Non-pigmented ciliary epithelial cell (primary cell): Measurements from ENCODE around the gene PRRC2C.
"Not testable (repeated sequence)": the region's sequence is repeated elsewhere in the genome, so short reads cannot be mapped to it uniquely, and the experiment has no call there.

Source experiments
- DNase-seq: peaks from one replicate; pipeline ENCODE4 v3.0.0-alpha.2; 2010; ENCODE audit warnings: low read depth

PRRC2C gene

DNA sequence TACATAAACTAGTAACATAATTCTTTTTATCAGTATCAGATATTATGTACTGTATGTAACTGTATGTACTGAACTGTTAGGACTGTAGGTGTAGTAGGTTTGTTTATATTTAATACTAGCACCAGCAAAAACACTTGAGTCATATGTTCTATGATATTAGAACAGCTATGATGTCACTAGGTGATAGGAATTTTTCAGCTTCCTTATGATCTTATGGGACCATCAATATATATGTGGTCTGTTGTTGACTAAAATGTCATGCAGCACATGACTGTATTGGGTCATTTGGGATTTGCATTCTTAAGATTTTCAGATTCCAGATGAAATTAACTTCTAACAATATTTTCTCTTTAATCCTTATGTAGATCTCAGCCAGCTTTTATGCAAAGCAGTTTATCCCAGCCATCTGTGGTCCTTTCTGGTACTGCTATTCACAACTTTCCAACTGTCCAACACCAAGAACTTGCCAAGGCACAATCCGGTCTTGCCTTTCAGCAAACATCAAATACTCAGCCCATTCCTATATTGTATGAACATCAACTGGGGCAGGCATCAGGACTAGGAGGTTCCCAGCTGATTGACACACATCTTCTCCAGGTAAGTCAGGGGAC is 98.4 kb downstream of the PRRC2C start:
- DNase-seq: no peak

GRCh38 chr1:171585715-171586114 is 100.4 kb downstream of the PRRC2C start:
- DNase-seq: no peak

GRCh38 chr1:171588230-171588629 is 102.9 kb downstream of the PRRC2C start:
- DNase-seq: no peak

- DNase-seq: no peak
These were observed 104.7 kb downstream of the PRRC2C start for GRCh38 chr1:171590022-171590421.

DNA sequence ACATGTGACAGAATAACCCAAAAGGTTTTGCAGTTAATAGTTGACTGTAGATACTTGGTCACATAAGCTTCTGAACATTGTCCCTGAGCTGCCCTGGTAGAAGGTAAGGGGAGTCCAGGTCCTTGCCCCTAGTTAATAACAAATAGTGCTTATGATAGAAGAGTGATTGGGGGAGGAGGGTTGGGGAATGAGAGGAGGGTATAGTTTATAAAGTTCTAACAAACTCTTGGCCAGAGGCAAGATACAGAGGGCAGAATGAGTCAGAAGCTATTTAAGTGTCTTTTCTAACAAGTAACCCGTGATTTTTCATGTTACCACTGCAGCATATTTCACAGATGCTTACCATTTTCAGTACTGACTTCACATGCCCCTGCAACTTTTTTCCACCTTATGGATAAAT is 110.0 kb downstream of the PRRC2C start:
- no peak for DNase-seq

DNA sequence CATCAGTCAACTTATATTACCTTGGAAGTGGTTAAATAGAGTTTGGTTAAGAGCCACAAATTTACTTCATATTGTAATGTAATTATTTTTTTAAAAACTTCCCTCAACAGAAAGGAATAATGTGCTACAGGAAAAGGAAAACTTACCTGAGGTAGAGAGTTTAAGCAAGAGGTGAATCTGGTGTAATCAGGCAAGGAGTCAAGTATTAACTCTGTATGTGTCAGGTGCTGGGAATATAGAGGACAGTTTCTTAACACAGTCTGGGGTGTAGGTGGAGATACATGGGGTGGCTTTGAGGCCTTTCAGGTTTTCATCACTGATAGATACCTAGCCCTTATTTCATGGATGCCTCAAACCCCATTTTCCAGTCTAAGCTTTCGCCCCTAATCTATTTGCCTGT is 110.8 kb downstream of the PRRC2C start:
- DNase-seq: no peak

GRCh38 chr1:171596705-171597104 is 111.4 kb downstream of the PRRC2C start:
- no peak for DNase-seq

DNA sequence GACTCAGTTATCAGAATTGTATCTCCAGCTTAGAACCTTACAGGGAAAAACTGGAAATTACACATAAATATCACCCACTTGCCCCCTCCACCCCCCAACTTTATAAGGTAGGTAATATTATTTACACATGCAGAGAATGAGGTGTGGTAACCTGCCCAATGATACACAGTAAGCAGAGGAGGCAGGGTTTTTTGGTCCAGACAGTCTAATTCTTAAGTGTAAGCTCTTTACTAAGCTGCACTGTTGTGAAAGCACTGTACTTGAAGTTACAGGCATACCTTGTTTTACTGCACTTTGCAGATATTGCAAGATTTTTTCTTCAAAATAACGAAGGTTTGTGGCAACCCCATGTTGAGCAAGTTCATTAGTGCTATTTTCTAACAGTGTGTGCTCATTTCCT is 111.9 kb downstream of the PRRC2C start:
- DNase-seq: no peak

DNA sequence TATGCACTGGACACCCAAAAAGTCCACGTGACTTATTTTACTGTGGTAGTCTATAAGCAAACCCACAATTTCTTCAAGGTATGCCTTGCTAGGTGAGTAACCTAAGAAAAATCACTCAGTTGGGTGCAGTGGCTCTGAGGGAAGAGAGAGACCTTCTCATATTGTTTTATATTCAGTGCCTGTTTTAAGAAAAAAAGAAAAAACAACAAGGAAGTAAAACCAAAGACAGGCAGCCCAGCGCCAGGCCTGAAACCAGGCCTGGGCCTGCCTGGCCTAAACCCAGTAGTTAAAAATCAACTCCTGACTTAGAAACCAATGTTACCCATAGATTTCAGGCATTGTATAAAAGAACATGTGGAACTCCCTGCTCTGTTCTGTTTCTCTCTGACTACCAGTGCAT is 115.0 kb downstream of the PRRC2C start:
- not testable (repeated sequence) for DNase-seq

DNA sequence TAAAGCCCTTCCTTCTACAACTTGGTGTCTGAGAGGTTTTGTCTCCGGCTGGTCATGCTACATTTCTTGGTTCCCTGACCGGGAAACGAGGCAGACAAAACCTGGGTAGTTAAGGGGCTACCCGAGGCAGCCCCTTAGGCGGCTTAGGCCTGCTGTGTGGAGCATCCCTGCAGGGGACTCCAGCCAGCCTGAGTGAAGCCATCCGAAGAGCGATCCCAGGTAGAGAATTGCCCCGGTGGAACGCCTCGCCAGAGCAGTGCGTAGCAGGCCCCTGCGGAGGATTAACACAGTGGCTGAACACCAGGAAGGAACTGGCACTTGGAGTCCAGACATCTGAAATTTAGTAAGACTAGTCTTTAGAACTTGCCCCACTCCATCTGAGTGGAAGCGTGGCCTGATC is 115.5 kb downstream of the PRRC2C start:
- no peak for DNase-seq

- DNase-seq: not testable (repeated sequence)
These were observed 117.7 kb downstream of the PRRC2C start for GRCh38 chr1:171603042-171603441.

GRCh38 chr1:171606402-171606941 is 121.1 kb downstream of the PRRC2C start:
- no peak for DNase-seq

DNA sequence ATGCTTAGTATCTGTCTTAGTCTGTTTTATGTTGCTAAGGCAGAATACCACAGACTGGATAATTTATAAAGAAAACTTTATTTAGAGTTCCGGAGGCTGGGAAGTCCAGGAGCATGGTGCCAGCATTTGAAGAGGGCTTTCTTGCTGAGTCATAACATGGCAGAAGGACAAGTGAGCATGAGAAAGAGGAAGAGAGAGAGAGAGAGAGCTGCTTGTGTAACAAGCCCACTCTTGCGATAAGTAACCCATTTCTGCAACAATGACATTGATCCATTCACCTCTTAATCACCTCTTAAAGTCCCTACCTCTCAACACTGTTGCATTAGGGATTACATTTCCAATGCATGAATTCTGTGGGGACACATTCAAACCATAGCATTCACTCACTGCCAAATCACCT is 125.1 kb downstream of the PRRC2C start:
- no peak for DNase-seq

DNA sequence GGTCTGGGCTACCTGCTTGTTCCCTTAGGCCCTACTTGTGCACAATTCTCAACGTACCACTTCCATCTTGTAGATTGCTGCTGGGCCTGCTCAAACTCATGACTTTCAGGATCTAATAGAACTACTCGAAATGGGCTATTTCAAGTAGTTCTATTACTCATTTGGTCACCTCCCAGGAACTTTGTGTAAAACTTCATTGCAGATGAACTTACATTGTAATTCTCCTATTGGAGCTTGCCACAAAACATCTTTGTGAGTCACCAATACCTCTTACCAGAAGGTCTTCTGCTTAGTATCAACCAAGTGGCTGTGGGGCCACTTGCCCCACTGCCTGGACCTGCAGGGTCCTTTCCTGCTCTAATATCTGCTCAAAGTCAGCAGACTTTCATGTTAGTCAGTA is 126.0 kb downstream of the PRRC2C start:
- DNase-seq: no peak

GRCh38 chr1:171613282-171613681 is 128.0 kb downstream of the PRRC2C start:
- no peak for DNase-seq

DNA sequence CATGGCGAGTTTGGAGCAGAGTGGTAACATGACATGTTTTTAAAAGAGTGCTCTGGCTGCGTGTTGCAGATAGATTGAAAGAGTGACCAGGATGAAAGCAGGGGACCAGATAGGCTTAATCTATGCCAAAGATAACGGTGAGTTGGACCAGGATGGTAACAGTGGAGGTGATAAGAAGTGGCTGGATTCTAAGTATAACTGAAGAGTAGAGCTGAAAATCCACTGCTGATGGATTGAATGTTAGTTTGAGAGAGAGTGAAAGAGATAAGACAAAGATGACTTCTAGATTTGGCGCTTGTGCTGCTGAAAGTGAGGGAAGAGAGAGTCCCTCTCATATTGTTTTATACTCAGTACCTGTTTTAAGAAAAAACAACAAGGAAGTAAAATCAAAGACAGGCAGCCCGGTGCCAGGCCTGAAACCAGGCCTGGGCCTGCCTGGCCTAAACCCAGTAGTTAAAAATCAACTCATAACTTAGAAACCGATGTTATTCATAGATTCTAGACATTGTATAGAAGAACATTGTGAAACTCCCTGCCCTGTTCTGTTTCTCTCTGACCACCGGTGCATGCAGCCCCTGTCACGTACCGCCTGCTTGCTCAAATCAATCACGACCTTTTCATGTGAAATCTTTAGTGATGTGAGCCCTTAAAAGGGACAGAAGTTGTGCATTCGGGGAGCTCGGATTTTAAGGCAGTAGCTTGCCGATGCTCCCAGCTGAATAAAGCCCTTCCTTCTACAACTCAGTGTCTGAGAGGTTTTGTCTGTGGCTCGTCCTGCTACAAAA is 130.0 kb downstream of the PRRC2C start:
- not testable (repeated sequence) for DNase-seq

DNA sequence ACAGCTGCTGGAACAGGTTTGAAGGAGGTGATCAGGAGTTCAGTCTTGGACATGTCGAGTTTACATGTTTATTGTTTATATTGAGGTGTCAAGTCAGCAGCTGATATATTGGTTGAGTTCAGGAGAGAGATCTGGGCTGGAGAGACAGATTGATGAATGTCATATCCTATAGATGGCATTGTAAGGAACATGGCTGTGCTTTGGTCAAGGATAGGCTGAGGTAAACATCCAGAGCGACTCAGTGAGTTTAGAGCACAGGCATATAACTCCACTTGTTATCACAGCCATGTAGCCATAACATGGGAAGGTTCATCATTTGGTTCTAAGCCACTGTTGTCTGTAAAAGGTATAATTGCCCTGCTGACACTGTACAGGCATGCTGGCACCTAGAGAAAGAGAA is 131.3 kb downstream of the PRRC2C start:
- DNase-seq: no peak

DNA sequence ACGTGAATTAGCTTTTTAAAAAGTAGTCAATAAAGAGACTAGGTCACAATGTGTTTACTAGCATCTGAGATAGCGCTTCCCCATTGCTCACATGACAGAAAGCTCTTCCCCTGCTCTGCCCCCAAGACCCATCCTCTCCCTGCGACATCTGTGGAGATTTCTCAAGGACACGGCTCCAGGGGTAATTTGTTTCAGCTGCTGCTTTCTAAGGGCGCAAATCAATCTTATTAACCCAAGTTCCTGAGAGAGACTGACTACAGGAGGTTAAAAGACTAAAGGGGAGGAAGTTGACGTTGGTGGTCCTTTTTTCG is 136.8 kb downstream of the PRRC2C start, which contains the start of gene MYOCOS:
TSS of gene MYOCOS (plus strand) at position 92 of the 311 bp plus-strand sequence. CDS start 1,641 bp downstream, outside the sequence.
- no peak for DNase-seq

GRCh38 chr1:171623651-171624331 is 138.5 kb downstream of the PRRC2C start:
- no peak for DNase-seq

DNA sequence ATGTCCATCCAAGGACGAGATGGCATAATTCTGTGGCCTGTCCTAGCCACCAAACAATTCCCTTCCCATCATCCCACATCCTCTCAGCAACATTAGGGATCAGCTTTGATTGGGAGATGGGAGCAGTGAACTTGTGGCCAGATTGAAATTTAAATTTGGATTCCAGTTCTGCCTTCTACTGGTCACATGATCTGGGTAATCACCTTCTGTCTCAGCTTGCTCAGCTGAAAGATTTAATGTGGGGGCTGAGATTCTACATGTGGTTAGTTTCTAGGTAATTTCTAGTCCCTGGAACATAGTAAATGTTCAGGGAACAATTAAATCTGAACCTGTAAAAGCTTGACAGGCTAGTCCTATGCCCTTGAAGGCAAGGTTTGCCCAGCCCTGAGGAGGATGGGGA is 139.9 kb downstream of the PRRC2C start:
- DNase-seq: no peak

GRCh38 chr1:171627020-171627419 is 141.7 kb downstream of the PRRC2C start:
- no peak for DNase-seq

- DNase-seq: no peak
These were observed 142.9 kb downstream of the PRRC2C start for GRCh38 chr1:171628225-171628624.

DNA sequence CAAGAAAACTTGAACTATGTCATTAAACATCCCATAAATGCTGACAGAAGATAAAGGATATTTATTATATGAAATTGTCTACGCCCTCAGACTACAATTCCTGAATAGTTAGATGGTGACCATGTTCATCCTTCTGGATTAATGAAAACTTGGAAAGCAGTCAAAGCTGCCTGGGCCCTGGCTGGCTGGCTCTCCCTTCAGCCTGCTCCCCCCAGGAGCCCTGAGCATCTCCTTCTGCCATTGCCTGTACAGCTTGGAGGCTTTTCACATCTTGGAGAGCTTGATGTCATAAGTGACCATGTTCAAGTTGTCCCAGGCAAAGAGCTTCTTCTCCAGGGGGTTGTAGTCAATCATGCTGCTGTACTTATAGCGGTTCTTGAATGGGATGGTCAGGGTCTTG is 150.3 kb downstream of the PRRC2C start:
- DNase-seq: no peak
